HepG2 (cell line): ENCODE results near the gene CACNG4. TPM values are rescaled to one million over a fixed set of nuclear protein-coding genes. Genes with fewer than 3 reads are reported as not detected.

Experiments used
- CEBPB ChIP-seq: IDR thresholded peaks from 2 replicates; pipeline ENCODE4 v1.6.1; 2011; ENCODE audit warnings: low read depth, low read length, improper control_type of control experiment, borderline replicate concordance
- NFYB ChIP-seq: sonication (generic); formaldehyde crosslinking; IDR thresholded peaks from 2 replicates; pipeline ENCODE4 v1.4.0; 2020; ENCODE audit warnings: missing genetic modification reagents
- PRMT3 ChIP-seq: sonication (generic); formaldehyde crosslinking; IDR thresholded peaks from 2 replicates; pipeline ENCODE4 v1.8.1; 2022; ENCODE audit warnings: low read depth, mild to moderate bottlenecking, moderate library complexity, missing genetic modification reagents, borderline replicate concordance
- RBM22 ChIP-seq: fragments of 200-400 bp; formaldehyde crosslinking; optimal IDR thresholded peaks from 2 replicates; pipeline ENCODE3; 2017; ENCODE audit warnings: mild to moderate bottlenecking, low read length, moderate library complexity
- USF2 ChIP-seq, 2 experiments: sonication (generic) in 1 of 2; formaldehyde crosslinking in 1 of 2; IDR thresholded peaks; 2 replicates each; pipeline versions ENCODE4 v1.5.1 to v1.6.1; 2011 to 2020; ENCODE audit warnings: borderline replicate concordance in 1 of 2, low read depth in 1 of 2, low read length in 1 of 2, mild to moderate bottlenecking in 1 of 2, missing genetic modification reagents in 1 of 2, moderate library complexity in 1 of 2
- ZBTB37 ChIP-seq: sonication (generic); formaldehyde crosslinking; IDR thresholded peaks from 2 replicates; pipeline ENCODE4 v1.4.0; 2020; ENCODE audit warnings: mild to moderate bottlenecking, missing genetic modification reagents
- ZNF142 ChIP-seq: sonication (generic); formaldehyde crosslinking; IDR thresholded peaks from 2 replicates; pipeline ENCODE4 v1.4.0; 2020; ENCODE audit warnings: missing genetic modification reagents
- ZNF441 ChIP-seq: sonication (generic); formaldehyde crosslinking; IDR thresholded peaks from 2 replicates; pipeline ENCODE4 v1.7.0; 2021; ENCODE audit warnings: missing genetic modification reagents, borderline replicate concordance
- polyA plus RNA-seq, 8 experiments: library from polyadenylated mRNA; depleted of rRNA in 3 of 8; stranded (reverse) in 7 of 8; unstranded in 1 of 8; fragments of >200 nt; fragmentation: Illumina TruSeq in 4 of 8; extraction: Trizol in 4 of 8; gene quantifications; 2 replicates each; pipeline versions ENCODE4 v1.2.1 to v1.2.3, GENCODE V29; 2011 to 2016; ENCODE audit warnings: low read depth in 4 of 8, missing spikeins in 1 of 8, mixed read lengths in 1 of 8; ENCODE audit not compliant: insufficient read depth in 1 of 8
- total RNA-seq, 5 experiments: library from RNA; depleted of rRNA; stranded (reverse); fragments of >200 nt; fragmentation: Illumina TruSeq; extraction: Trizol; gene quantifications; 2 replicates each; pipeline ENCODE4 v1.2.3, GENCODE V29; 2016; ENCODE audit warnings: low read depth in 1 of 5

CACNG4 gene
- total and polyA plus RNA-seq, 2 of the 13 experiments (the other 11 are each of a cell fraction or from before 2014, with no cell fraction given): 0.09 TPM

GRCh38 chr17:66930933-66931332 lies 33.6 kb upstream of the CACNG4 start (continued):
- TF ChIP-seq USF2 (IDR thresholded peaks at IDR 0.05; ENCODE audit: low read depth, low read length) (peak; percentile 20; the same call in 1 of the 2 replicates), USF2 (CRISPR knock-in tag; IDR thresholded peaks at IDR 0.05; ENCODE audit: borderline replicate concordance) (peak; percentile 71; the same call in 1 of the 2 replicates), NFYB (peak; percentile 83), CEBPB (0 out of 2 replicates have a peak, but pooled peaks have one; percentile 2), PRMT3 (CRISPR knock-in tag) (no peak), RBM22 (no peak), ZBTB37 (CRISPR knock-in tag) (no peak), ZNF142 (CRISPR knock-in tag) (no peak), ZNF441 (no peak)
